Measurements from ENCODE around the gene BPIFB6.

Gene BPIFB6

DNA sequence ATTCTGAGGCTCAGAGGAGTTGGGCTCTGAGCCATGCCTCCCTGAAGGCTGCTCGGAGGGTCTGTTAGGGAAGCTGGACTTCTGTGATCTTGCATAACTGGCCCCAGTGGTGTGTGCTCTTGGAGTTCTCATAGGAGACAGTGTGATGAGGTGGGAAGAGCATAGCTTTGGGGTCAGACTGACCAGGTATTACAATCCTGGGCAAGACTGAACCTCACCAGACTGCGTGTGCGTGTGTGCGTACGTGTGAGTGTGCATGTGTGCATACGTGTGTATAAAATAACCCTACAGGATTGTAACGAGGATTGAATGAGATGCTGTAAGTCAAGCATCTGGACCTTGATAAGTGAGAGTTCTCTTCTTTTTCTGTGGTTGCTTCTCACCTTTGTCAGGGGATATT, 13.9 kb upstream of the BPIFB6 start:
- no peak for DNase-seq (ENCODE audit: low read depth in 2 of 2)
- no peak overlapping the region for H3K4me3 ChIP-seq (replicated peaks in 1 of 2; ENCODE audit: low read depth in 2 of 2, low read length in 2 of 2)
- TF ChIP-seq, protein P1, sequence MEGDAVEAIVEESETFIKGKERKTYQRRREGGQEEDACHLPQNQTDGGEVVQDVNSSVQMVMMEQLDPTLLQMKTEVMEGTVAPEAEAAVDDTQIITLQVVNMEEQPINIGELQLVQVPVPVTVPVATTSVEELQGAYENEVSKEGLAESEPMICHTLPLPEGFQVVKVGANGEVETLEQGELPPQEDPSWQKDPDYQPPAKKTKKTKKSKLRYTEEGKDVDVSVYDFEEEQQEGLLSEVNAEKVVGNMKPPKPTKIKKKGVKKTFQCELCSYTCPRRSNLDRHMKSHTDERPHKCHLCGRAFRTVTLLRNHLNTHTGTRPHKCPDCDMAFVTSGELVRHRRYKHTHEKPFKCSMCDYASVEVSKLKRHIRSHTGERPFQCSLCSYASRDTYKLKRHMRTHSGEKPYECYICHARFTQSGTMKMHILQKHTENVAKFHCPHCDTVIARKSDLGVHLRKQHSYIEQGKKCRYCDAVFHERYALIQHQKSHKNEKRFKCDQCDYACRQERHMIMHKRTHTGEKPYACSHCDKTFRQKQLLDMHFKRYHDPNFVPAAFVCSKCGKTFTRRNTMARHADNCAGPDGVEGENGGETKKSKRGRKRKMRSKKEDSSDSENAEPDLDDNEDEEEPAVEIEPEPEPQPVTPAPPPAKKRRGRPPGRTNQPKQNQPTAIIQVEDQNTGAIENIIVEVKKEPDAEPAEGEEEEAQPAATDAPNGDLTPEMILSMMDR (IDR thresholded peaks at IDR 0.05; ENCODE audit: low read depth, low read length), result no peak

DNA sequence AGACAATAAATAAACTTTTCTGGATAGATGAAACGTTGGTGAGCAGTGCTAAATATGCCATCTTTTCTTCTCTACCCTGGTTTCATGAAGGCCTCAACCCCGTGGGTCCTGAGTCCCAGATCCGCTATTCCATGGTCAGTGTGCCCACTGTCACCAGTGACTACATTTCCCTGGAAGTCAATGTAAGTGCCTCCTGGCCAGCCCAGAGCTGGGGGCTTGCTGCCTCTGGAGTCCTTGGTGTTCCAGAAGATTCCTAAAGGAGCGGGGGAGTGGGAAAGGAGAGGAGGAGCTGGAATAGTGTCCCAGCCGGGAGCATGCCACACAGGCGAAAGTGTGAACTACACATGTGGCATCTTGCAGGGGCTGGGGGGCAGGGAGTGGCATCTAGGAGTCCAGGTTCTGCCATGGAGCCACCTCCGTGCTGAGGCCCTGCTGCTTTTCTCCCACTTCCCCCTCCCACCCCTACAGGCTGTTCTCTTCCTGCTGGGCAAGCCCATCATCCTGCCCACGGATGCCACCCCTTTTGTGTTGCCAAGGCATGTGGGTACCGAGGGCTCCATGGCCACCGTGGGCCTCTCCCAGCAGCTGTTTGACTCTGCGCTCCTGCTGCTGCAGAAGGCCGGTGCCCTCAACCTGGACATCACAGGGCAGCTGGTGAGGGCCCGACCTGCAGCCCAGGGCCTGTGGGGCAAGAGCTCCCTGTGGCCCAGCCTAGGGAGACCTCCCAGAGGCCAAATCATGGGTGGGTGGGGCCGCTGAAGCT, 13.1 kb upstream of the BPIFB6 start:
- no peak for DNase-seq (ENCODE audit: low read depth in 2 of 2)
- no peak overlapping the region for H3K4me3 ChIP-seq (replicated peaks in 1 of 2; ENCODE audit: low read depth in 2 of 2, low read length in 2 of 2)
- TF ChIP-seq, protein P1 (IDR thresholded peaks at IDR 0.05; ENCODE audit: low read depth, low read length), result no peak

DNA sequence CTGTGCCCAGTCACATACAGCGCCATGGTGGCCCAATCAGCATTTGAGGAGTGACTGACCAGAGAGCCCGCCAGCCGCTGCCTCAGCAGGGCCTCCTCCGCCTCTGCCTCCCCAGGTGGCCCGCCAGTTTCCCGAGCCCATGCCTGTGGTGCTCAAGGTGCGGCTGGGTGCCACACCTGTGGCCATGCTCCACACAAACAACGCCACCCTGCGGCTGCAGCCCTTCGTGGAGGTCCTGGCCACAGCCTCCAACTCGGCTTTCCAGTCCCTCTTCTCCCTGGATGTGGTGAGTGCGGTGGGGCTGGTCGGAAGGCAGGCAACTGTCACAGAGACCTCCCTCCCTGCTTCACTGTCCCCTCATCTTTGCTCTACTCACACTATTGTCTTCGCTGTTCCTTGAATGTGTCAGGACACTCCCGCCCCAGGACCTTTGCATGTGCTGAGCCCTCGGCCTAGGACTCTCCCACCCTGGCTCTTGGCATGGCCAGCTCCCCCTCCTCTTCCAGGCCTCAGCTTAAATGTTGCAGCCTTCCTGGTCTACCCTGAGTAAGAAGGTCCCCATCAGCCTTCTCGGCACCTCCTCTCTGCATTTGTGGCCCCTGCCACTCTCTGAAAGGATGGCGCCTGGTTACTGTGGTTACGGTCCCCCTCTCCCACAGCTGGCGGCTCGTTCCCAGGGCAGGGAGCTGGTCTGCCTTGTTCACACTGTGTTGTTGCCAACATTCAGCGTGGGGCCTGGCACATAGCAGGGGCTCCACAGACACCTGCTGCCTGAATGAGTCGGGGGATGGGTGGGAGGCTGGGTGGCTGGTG, 11.8 kb upstream of the BPIFB6 start:
- H3K4me3 ChIP-seq (replicated peaks in 1 of 2; ENCODE audit: low read depth in 2 of 2, low read length in 2 of 2), result no peak overlapping the region
- TF ChIP-seq, protein P1 (IDR thresholded peaks at IDR 0.05; ENCODE audit: low read depth, low read length), result no peak
- no peak for DNase-seq (ENCODE audit: low read depth in 2 of 2)

DNA sequence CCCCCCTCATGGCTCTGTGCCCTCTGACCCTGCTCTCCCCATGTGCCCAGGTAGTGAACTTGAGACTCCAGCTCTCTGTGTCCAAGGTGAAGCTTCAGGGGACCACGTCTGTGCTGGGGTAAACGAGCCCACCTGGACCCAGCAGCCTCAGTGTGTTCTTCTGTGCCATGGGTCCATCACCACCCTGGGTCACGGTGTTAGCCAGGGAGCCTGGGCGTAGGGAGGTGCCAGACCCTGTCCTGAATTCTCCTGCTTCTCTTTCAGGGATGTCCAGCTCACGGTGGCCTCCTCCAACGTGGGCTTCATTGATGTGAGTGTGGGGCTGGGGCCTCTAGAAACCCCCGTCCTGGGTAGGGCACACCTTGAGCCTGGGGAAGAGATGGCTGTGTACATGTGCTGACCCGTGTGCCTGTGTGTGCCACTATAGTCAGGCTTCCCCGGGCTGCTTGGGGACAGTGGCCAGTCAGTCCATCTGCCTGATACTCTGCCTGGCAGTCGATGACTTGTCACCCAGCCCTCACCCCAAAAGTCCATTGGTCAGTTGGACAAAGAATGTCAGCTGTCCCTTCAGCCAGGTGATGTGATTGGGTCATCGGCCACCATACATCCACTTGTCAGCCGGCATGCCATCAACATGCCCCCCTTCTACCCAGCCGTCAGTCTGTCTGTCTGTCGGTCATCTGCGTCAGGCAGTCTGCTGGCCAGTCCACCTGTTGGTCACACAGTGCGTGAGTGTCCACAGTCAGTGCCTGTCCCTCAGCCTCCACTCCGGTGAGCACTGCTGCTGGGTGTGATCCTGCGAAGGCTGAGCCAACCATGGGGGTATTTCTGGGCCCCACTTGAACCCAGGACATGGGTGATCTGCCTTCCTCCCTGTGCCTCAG, 10.9 kb upstream of the BPIFB6 start:
- no peak for DNase-seq (ENCODE audit: low read depth in 2 of 2)
- no peak overlapping the region for H3K4me3 ChIP-seq (replicated peaks in 1 of 2; ENCODE audit: low read depth in 2 of 2, low read length in 2 of 2)
- TF ChIP-seq, protein P1 (IDR thresholded peaks at IDR 0.05; ENCODE audit: low read depth, low read length), result no peak

DNA sequence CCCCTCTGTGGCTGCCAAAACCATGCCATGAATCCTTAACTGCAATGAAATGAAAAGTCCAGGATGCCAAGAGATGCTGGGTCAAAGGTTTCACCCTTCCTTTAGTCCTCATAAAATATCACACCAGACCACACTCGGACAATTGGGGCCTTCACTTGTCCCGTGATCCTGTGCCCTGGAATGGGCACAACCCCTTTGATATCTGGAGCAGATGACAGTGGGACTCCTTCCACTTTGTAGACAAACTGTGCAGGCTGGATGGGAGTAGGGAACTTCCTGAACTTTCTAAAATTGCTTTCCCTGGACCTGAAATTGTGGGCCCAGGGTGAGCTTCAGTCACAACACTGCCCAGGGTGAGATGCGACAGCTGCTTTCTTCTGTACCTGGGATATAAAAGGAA, 9.6 kb upstream of the BPIFB6 start:
- H3K4me3 ChIP-seq (replicated peaks in 1 of 2; ENCODE audit: low read depth in 2 of 2, low read length in 2 of 2), result no peak overlapping the region
- TF ChIP-seq, protein P1 (IDR thresholded peaks at IDR 0.05; ENCODE audit: low read depth, low read length), result no peak
- DNase-seq (ENCODE audit: low read depth in 2 of 2), result no peak

DNA sequence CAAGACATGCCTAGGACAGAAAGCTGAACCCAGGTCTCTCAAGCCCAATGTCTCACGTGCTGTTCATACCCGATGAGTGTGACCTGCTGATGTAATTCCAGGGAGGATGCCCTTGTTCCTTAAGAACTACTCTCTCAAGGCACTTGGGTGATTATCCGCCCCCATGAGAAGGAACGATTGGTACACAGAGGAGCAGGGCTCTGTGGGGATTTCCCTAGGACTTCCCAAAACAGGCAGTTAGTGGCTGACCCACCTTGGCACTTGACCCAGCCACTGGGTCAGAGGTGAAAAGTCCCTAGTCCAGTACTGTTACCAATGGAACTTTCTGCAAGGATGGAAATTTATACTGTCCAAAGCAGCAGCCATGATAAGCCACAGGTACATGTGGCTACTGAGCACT, 9.2 kb upstream of the BPIFB6 start:
- TF ChIP-seq, protein P1 (IDR thresholded peaks at IDR 0.05; ENCODE audit: low read depth, low read length), result no peak
- H3K4me3 ChIP-seq (replicated peaks in 1 of 2; ENCODE audit: low read depth in 2 of 2, low read length in 2 of 2), result no peak overlapping the region
- DNase-seq (ENCODE audit: low read depth in 2 of 2), result no peak

Measured in cardiac fibroblast (primary cell).